Measurements from ENCODE around the gene IL20RB.

IL20RB gene

DNA sequence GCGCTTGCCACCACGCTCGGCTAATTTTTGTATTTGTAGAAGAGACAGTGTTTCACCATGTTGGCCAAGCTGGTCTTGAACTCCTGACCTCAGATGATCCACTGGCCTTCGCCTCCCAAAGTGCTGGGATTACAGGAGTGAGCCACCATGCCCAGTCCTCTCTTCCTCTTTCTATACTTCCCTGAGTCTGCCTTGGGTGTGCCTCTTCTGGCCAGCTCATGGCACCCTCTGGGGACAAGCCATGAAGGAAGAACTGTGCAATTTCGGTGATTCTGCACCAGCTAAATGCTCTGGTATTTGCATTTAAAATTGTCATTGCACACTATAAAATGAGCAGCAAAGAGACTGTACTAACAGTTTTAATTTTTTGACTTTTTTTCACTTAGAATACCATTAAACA is 66.6 kb downstream of the IL20RB start:
- Histone ChIP-seq H3K27me3 (ENCODE audit: control insufficient read depth, insufficient read depth, low read length) (no peaks in the 10 kb centered on the region), H3K36me3 (ENCODE audit: control insufficient read depth, insufficient read depth, low read length) (no peaks in the 10 kb centered on the region), H3K9ac (ENCODE audit: low read length) (no peak overlapping the region), H3K4me3 (ENCODE audit: low read length) (no peak overlapping the region), H3K27ac (ENCODE audit: low read depth, low read length) (no peak overlapping the region), H3K4me1 (ENCODE audit: control insufficient read depth, insufficient read depth, low read length) (no peaks in the 10 kb centered on the region)

DNA sequence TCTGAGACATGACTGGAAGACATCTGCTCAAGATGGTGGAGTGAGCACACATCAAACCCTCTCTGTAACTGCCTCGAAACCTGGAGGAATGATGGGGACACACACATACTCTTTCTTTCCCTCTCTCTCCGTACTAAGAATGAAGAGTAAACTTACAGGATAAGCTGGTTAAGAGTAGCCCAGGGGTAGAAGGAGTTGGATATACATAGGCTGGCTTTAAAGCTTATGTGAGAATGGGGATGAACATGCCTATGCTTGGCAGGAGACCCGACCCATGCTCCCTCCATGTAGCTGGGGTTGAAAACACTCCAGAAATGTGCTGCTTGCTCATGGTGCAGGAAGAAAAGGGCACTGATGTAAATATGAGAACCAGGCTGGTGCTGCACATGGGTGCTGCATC is 68.9 kb downstream of the IL20RB start:
- no peak overlapping the region for H3K4me3 ChIP-seq (ENCODE audit: low read length)
- H3K27me3 ChIP-seq (ENCODE audit: control insufficient read depth, insufficient read depth, low read length), result no peaks in the 10 kb centered on the region
- H3K9ac ChIP-seq (ENCODE audit: low read length), result no peak overlapping the region
- H3K4me1 ChIP-seq (ENCODE audit: control insufficient read depth, insufficient read depth, low read length), result no peaks in the 10 kb centered on the region
- no peak overlapping the region for H3K27ac ChIP-seq (ENCODE audit: low read depth, low read length)
- H3K36me3 ChIP-seq (ENCODE audit: control insufficient read depth, insufficient read depth, low read length), result no peaks in the 10 kb centered on the region

DNA sequence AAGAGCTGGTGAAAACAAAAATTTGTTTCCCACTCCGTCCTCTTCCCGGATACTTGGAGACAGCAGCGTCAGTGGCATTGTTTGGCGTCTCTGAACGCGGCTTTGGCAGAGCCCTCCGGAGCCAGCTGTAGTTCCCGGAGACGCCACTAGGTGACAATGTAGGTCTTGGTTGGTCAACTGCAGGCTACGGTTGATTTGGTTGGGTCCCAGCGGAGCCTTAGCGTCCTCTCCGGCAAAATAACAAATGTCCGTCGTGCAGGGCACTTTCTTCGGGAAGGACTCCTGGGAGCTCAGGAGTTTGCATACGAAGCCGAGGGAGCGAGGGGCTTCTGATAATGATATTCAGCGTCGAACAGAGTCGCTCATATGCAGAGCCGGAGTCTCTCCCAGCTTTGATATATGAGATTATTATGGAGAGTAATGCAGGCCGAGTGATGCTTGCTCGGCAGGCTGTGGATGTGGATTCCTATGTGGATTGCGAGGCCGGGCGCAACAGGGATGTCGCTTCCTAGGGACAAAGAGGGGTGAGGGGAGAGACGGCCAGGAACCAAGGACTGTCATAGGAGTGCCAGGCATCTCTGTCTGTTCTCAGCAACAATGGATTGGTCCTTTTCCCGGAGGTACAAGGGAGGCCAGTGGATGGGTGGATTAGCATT is 74.8 kb downstream of the IL20RB start:
- Histone ChIP-seq H3K27ac (ENCODE audit: low read depth, low read length) (no peak overlapping the region), H3K4me1 (ENCODE audit: control insufficient read depth, insufficient read depth, low read length) (no peaks in the 10 kb centered on the region), H3K4me3 (ENCODE audit: low read length) (peak overlapping the region; percentile 57), H3K36me3 (ENCODE audit: control insufficient read depth, insufficient read depth, low read length) (no peaks in the 10 kb centered on the region), H3K9ac (ENCODE audit: low read length) (no peak overlapping the region), H3K27me3 (ENCODE audit: control insufficient read depth, insufficient read depth, low read length) (no peaks in the 10 kb centered on the region)

DNA sequence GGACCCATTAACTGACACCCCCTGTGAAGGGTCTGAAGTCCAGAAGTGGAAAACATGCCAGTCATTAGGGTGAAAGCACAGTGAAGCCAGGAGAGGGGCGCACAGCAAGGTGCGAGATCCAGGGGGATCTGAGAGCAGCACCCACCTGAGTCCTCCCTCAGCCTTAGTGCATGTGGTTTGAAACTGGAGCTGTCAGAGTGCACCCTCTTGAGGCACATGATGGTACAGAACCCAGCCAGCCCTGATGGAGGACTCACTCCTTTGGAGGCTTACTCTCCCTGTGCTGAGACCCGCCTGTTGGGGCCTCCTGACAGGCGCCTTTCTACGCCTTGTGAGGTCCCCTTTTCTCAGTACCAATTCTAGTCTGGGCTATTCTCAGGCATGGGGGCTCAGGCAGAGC is 77.8 kb downstream of the IL20RB start:
- Histone ChIP-seq H3K27me3 (ENCODE audit: control insufficient read depth, insufficient read depth, low read length) (no peaks in the 10 kb centered on the region), H3K4me1 (ENCODE audit: control insufficient read depth, insufficient read depth, low read length) (no peaks in the 10 kb centered on the region), H3K36me3 (ENCODE audit: control insufficient read depth, insufficient read depth, low read length) (no peaks in the 10 kb centered on the region), H3K27ac (ENCODE audit: low read depth, low read length) (no peak overlapping the region), H3K9ac (ENCODE audit: low read length) (no peak overlapping the region), H3K4me3 (ENCODE audit: low read length) (no peak overlapping the region)

DNA sequence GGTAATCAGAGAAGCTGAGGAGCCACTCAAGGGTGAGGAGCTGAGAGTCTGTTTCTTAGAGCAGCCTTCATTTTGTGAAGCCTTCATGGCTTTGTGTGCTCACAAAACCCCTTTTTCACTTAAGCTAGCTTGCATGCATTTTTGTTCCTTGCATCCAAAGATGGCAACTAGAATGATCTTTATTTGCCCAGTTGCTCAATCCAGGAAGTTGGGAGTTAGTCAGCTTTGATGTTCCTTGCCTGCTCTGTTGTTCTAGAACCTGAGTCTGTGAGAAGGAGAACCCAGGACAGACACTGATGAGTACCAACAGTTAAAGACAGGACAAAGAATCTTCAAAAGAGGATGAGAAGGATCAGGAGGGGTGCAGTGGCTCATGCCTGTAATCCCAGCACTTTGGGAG is 81.8 kb downstream of the IL20RB start:
- no peak overlapping the region for H3K27ac ChIP-seq (ENCODE audit: low read depth, low read length)
- no peak overlapping the region for H3K4me3 ChIP-seq (ENCODE audit: low read length)
- no peaks in the 10 kb centered on the region for H3K4me1 ChIP-seq (ENCODE audit: control insufficient read depth, insufficient read depth, low read length)
- H3K27me3 ChIP-seq (ENCODE audit: control insufficient read depth, insufficient read depth, low read length), result no peaks in the 10 kb centered on the region
- H3K36me3 ChIP-seq (ENCODE audit: control insufficient read depth, insufficient read depth, low read length), result no peaks in the 10 kb centered on the region
- no peak overlapping the region for H3K9ac ChIP-seq (ENCODE audit: low read length)

DNA sequence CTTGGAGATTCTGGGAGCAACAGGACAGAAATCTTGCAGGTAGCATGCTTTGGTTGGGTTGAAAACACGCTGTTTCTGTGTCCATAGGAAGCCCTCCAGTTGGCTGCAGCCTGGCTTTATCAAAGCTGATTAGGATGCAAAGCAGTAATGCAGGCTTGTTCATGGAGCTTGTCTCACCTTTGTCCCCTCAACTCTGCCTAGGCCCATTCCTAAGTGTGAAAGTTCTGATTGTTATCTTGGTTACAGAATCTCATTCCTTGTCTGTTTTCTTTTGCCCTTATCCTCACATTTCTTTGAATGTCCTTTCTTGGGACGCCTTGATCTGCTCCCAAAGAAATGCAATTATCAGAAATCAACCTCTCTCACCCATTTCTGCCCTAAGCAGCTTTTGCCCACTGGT is 83.5 kb downstream of the IL20RB start:
- no peaks in the 10 kb centered on the region for H3K4me1 ChIP-seq (ENCODE audit: control insufficient read depth, insufficient read depth, low read length)
- no peak overlapping the region for H3K27ac ChIP-seq (ENCODE audit: low read depth, low read length)
- H3K9ac ChIP-seq (ENCODE audit: low read length), result no peak overlapping the region
- H3K27me3 ChIP-seq (ENCODE audit: control insufficient read depth, insufficient read depth, low read length), result no peaks in the 10 kb centered on the region
- H3K36me3 ChIP-seq (ENCODE audit: control insufficient read depth, insufficient read depth, low read length), result no peaks in the 10 kb centered on the region
- no peak overlapping the region for H3K4me3 ChIP-seq (ENCODE audit: low read length)

DNA sequence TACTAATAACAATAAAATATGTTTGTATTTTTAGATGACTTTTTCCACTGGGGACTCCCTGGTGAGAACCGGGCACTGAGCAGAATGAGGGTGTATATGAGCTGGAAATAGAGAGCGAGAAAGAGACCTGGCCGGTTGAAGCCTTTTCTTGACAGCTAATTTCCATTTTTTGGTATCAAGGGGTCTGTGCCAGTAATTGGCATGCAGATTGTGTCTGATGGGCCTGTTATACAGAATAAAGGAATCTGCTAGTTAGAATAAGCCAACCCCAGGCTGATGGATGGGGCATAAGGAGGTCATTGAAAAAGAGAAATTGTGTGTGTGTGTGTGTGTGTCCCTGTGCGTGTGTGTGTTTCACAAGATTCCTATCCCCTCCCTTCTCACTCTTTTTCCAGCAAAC is 83.9 kb downstream of the IL20RB start:
- no peak overlapping the region for H3K4me3 ChIP-seq (ENCODE audit: low read length)
- H3K36me3 ChIP-seq (ENCODE audit: control insufficient read depth, insufficient read depth, low read length), result no peaks in the 10 kb centered on the region

DNA sequence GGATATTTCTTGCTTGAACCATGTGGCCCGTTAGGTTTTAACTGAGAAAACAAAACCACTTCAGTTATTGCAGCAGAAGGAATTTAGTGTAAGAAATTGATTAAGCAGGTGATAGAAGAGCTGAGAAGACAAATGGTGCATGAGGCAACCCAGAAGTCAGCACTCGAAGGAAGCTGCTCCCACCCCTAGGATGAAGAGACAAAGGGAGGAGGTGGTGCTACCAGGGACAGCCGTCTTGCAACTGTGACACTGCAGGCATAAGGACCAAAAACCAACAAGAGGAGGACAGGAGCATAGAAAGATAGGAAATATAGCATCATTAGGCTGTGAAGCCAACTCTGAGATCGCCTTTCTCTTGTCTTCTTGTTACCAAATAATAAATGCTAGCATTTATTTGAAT is 89.0 kb downstream of the IL20RB start:
- H3K9ac ChIP-seq (ENCODE audit: low read length), result no peak overlapping the region
- no peaks in the 10 kb centered on the region for H3K4me1 ChIP-seq (ENCODE audit: control insufficient read depth, insufficient read depth, low read length)
- H3K36me3 ChIP-seq (ENCODE audit: control insufficient read depth, insufficient read depth, low read length), result no peaks in the 10 kb centered on the region
- no peaks in the 10 kb centered on the region for H3K27me3 ChIP-seq (ENCODE audit: control insufficient read depth, insufficient read depth, low read length)
- no peak overlapping the region for H3K4me3 ChIP-seq (ENCODE audit: low read length)
- no peak overlapping the region for H3K27ac ChIP-seq (ENCODE audit: low read depth, low read length)

More for the DNA sequence above, 83.9 kb downstream of the IL20RB start:
- H3K27me3 ChIP-seq (ENCODE audit: control insufficient read depth, insufficient read depth, low read length), result no peaks in the 10 kb centered on the region
- H3K4me1 ChIP-seq (ENCODE audit: control insufficient read depth, insufficient read depth, low read length), result no peaks in the 10 kb centered on the region
- H3K9ac ChIP-seq (ENCODE audit: low read length), result no peak overlapping the region
- no peak overlapping the region for H3K27ac ChIP-seq (ENCODE audit: low read depth, low read length)

DNA sequence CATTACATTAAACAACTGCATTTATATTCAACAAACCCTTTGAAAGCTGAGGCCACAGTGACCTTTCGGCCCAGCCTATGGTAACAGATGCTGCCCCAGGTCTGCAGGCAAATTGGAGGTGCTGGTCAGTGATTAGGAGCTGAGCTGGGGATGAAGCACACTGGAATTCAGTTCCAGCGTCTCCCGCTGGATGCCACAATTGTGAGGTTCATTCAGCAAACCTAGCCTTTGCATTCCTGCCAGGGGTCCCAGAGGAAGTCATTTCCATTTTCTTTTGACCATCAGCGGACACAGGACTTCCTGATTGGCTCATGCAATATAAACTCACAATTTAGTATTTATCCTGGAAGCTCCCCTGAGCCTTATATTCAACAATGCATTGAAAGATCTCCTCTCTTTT is 89.5 kb downstream of the IL20RB start:
- no peaks in the 10 kb centered on the region for H3K27me3 ChIP-seq (ENCODE audit: control insufficient read depth, insufficient read depth, low read length)
- no peak overlapping the region for H3K9ac ChIP-seq (ENCODE audit: low read length)
- H3K36me3 ChIP-seq (ENCODE audit: control insufficient read depth, insufficient read depth, low read length), result no peaks in the 10 kb centered on the region
- H3K27ac ChIP-seq (ENCODE audit: low read depth, low read length), result no peak overlapping the region
- H3K4me3 ChIP-seq (ENCODE audit: low read length), result no peak overlapping the region
- no peaks in the 10 kb centered on the region for H3K4me1 ChIP-seq (ENCODE audit: control insufficient read depth, insufficient read depth, low read length)

DNA sequence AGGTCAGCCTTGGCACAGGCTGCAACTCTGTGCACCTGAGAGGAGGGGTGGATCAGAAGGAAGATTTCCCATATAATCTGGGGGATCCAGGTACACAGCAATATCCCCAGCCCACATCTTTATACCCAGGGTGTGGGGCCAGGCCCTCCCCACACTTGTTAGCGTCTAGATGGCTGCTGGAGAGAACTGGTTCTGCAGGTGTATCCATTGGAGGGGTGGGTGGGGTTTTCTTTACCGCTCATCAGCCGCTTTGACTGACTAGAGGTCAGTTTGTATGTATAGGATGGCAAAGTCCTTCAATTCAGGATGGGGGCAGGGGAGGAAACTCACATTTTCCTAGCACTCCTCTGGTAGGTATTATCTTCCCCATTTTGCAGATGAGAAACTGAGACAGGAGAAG is 92.5 kb downstream of the IL20RB start:
- H3K27ac ChIP-seq (ENCODE audit: low read depth, low read length), result no peak overlapping the region
- no peaks in the 10 kb centered on the region for H3K27me3 ChIP-seq (ENCODE audit: control insufficient read depth, insufficient read depth, low read length)
- no peaks in the 10 kb centered on the region for H3K4me1 ChIP-seq (ENCODE audit: control insufficient read depth, insufficient read depth, low read length)
- no peak overlapping the region for H3K9ac ChIP-seq (ENCODE audit: low read length)
- H3K36me3 ChIP-seq (ENCODE audit: control insufficient read depth, insufficient read depth, low read length), result no peaks in the 10 kb centered on the region
- H3K4me3 ChIP-seq (ENCODE audit: low read length), result no peak overlapping the region

DNA sequence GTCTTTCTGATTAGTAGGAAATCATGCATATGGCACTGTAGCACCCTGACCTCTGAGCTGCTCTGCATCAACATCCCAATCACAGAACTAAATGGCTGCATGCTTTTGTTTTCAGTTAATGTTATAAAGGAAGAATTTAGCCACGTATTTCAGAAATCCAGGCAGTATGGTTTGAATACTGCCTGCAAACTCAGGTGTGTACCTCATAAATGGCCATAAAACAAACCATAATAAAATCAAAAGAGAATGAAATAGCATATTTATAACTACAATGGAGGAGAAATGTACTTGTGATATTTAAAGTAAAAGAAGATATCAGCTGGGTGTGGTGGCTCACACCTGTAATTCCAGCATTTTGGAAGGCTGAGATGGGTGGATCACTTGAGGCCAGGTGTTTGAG is 94.5 kb downstream of the IL20RB start:
- no peaks in the 10 kb centered on the region for H3K27me3 ChIP-seq (ENCODE audit: control insufficient read depth, insufficient read depth, low read length)
- no peak overlapping the region for H3K27ac ChIP-seq (ENCODE audit: low read depth, low read length)
- H3K4me1 ChIP-seq (ENCODE audit: control insufficient read depth, insufficient read depth, low read length), result no peaks in the 10 kb centered on the region
- no peak overlapping the region for H3K9ac ChIP-seq (ENCODE audit: low read length)
- no peak overlapping the region for H3K4me3 ChIP-seq (ENCODE audit: low read length)
- no peaks in the 10 kb centered on the region for H3K36me3 ChIP-seq (ENCODE audit: control insufficient read depth, insufficient read depth, low read length)
